ENCODE measurements around the gene GALR3.
"Not testable (repeated sequence)": the region's sequence is repeated elsewhere in the genome, so short reads cannot be mapped to it uniquely, and the experiment has no call there.

GALR3 gene

GRCh38 chr22:37823134-37823985, at the start of gene GALR3:
TSS of gene GALR3 (plus strand) at chr22:37823382. CDS start at chr22:37823407, 25 bp downstream.
- DNase-seq: no peak

- DNase-seq: no peak
Measured at GRCh38 chr22:37774728-37775127, 48.5 kb upstream of the GALR3 start.

GRCh38 chr22:37775785-37776638, 47.2 kb upstream of the GALR3 start:
- DNase-seq: no peak

- no peak for DNase-seq
Measured at GRCh38 chr22:37776639-37777005, 46.6 kb upstream of the GALR3 start.

GRCh38 chr22:37777122-37777687, 46.0 kb upstream of the GALR3 start:
- no peak for DNase-seq

GRCh38 chr22:37778370-37779009, 44.7 kb upstream of the GALR3 start:
- no peak for DNase-seq

- no peak for DNase-seq
Measured at GRCh38 chr22:37781434-37782059, 41.6 kb upstream of the GALR3 start.

- DNase-seq: no peak
Measured at GRCh38 chr22:37782340-37783168, 40.6 kb upstream of the GALR3 start.

- DNase-seq: no peak
Measured at GRCh38 chr22:37784829-37785495, 38.2 kb upstream of the GALR3 start.

GRCh38 chr22:37790234-37790633, 32.9 kb upstream of the GALR3 start:
- DNase-seq: no peak

- DNase-seq: no peak
Measured at GRCh38 chr22:37792494-37792893, 30.7 kb upstream of the GALR3 start.

GRCh38 chr22:37794376-37794775, 28.8 kb upstream of the GALR3 start:
- no peak for DNase-seq

- no peak for DNase-seq
Measured at GRCh38 chr22:37796079-37796478, 27.1 kb upstream of the GALR3 start.

- not testable (repeated sequence) for DNase-seq
Measured at GRCh38 chr22:37797259-37797658, 25.9 kb upstream of the GALR3 start.

GRCh38 chr22:37797874-37798500, 25.2 kb upstream of the GALR3 start:
- no peak for DNase-seq

- not testable (repeated sequence) for DNase-seq
Measured at GRCh38 chr22:37799979-37800378, 23.2 kb upstream of the GALR3 start.

- DNase-seq: no peak
Measured at GRCh38 chr22:37801946-37802309, 21.3 kb upstream of the GALR3 start.

GRCh38 chr22:37802310-37803194, 20.6 kb upstream of the GALR3 start:
- DNase-seq: no peak

GRCh38 chr22:37803195-37803638, 20.0 kb upstream of the GALR3 start:
- no peak for DNase-seq

Data from stimulated activated CD4-positive, alpha-beta T cell treated with anti-CD3 and anti-CD28 coated beads, Interleukin-4, amount 100 ng/mL, for 24 hours (primary cell).